BJ (cell line): Measurements from ENCODE around the gene TPD52L1. TPM values are rescaled to one million over a fixed set of nuclear protein-coding genes. Genes with fewer than 3 reads are reported as not detected.

Experiments used
- CTCF ChIA-PET: fragments of 350-600 bp; formaldehyde crosslinking; extraction: SDS; loops from one replicate; lab custom pipeline; 2021; ENCODE audit warnings: antibody characterized with exemption, inconsistent platforms; lab: Yijun Ruan, JAX
- POLR2A ChIA-PET: fragments of 300-600 bp; sonication (Branson Sonifier 250); formaldehyde crosslinking; extraction: SDS; loops from one replicate; lab custom pipeline; 2021; ENCODE audit warnings: antibody characterized with exemption; lab: Charles Lee
- DNase-seq: peaks from one replicate; pipeline ENCODE4 v3.0.0-alpha.2; 2011; ENCODE audit warnings: low read depth
- H3K27me3 ChIP-seq: 2 replicates; pipeline ENCODE4 v1.6.0; 2011; ENCODE audit warnings: low read length; ENCODE audit not compliant: control insufficient read depth, insufficient read depth
- H3K36me3 ChIP-seq: 2 replicates; pipeline ENCODE4 v1.5.1; 2011; ENCODE audit warnings: low read length; ENCODE audit not compliant: control insufficient read depth, insufficient read depth
- H3K4me3 ChIP-seq: 2 replicates; pipeline ENCODE4 v1.5.1; 2011; ENCODE audit warnings: low read depth, mild to moderate bottlenecking, control low read depth, low read length
- polyA plus RNA-seq: library from polyadenylated mRNA; depleted of rRNA; stranded (reverse); fragments of >200 nt; gene quantifications from 2 replicates; pipeline ENCODE4 v1.2.3, GENCODE V29; 2011
- TF ChIP-seq, protein P1 (sequence below): IDR thresholded peaks from 2 replicates; pipeline ENCODE4 v1.5.1; 2011; ENCODE audit warnings: low read depth, mild to moderate bottlenecking, control low read depth, inconsistent platforms, low read length, moderate library complexity; ENCODE audit not compliant: insufficient read depth

TPD52L1 gene
- polyA plus RNA-seq, 1 experiment = 163 TPM

DNA sequence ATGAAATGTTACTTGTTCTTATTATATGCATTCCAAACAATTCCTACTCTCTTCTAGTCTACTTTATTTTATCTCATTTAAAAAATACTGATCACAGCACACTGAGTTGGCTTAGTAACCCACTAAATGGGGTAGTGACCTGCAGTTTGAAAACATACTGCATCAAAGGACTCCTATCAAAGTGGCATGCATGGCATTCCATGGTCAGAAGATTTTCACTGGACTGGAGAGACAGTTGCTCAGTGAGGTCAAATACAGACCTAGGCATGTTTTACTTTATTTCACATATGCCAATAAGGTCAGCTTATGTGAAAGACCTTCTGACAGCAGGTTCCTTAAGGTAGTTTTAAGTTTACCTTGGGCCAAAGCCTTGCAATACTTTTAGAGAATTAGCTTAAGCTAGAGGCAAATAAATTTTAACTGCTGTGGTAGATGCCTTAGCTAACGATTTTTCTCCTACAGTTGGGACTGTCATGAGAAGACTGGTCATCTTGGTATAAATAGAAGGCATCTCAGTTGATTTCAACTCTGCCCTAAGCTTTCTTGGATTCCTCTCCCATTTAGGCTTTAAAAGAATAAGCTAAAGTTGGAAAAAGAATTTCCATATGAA is 35.1 kb downstream of the TPD52L1 start:
- no peak overlapping the region for H3K4me3 ChIP-seq
- H3K36me3 ChIP-seq = no peaks in the 10 kb centered on the region
- TF ChIP-seq, protein P1, sequence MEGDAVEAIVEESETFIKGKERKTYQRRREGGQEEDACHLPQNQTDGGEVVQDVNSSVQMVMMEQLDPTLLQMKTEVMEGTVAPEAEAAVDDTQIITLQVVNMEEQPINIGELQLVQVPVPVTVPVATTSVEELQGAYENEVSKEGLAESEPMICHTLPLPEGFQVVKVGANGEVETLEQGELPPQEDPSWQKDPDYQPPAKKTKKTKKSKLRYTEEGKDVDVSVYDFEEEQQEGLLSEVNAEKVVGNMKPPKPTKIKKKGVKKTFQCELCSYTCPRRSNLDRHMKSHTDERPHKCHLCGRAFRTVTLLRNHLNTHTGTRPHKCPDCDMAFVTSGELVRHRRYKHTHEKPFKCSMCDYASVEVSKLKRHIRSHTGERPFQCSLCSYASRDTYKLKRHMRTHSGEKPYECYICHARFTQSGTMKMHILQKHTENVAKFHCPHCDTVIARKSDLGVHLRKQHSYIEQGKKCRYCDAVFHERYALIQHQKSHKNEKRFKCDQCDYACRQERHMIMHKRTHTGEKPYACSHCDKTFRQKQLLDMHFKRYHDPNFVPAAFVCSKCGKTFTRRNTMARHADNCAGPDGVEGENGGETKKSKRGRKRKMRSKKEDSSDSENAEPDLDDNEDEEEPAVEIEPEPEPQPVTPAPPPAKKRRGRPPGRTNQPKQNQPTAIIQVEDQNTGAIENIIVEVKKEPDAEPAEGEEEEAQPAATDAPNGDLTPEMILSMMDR = no peak
- no peaks in the 10 kb centered on the region for H3K27me3 ChIP-seq
- POLR2A ChIA-PET = interaction anchor here (0.6 kb wide), 1 partner anchor 610 kb away, joined by 3 read pairs; no protein-coding TSS in a partner anchor
- DNase-seq = no peak
- CTCF ChIA-PET = interaction anchor here (1.0 to 1.6 kb wide), 3 partner anchors 23 to 35 kb away, joined by 3 to 4 read pairs (median 3); partner anchors contain the start of gene TPD52L1

DNA sequence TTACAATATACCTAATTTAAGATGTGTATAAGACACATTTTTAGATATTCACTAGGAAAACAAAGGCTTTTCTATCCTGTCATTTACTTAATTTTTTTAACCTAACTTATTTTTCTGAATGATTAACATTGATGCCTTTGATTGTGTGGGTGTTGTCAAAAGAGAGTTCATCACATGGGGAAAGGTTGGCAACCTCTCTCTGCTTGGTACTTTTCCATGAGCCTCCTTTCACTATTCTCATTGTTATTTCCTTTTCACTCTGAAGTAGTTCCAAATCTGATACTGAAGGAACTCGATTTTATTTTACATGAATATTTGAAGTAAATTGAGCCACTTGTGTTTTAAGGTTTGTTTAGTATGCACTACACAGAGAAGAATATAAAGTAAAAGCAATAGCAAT is 35.9 kb downstream of the TPD52L1 start:
- DNase-seq = no peak
- TF ChIP-seq, protein P1 = no peak
- H3K27me3 ChIP-seq = no peaks in the 10 kb centered on the region
- CTCF ChIA-PET = interaction anchor here (1.0 to 3.5 kb wide), 3 partner anchors 9 to 35 kb away, joined by 3 to 15 read pairs (median 3); no protein-coding TSS in a partner anchor
- POLR2A ChIA-PET = no interaction called here
- no peaks in the 10 kb centered on the region for H3K36me3 ChIP-seq
- no peak overlapping the region for H3K4me3 ChIP-seq

- CTCF ChIA-PET = interaction anchor here (1.0 to 3.5 kb wide), 3 partner anchors 8 to 36 kb away, joined by 3 to 15 read pairs (median 3); no protein-coding TSS in a partner anchor
Measured at GRCh38 chr6:125190667-125191066, 37.1 kb downstream of the TPD52L1 start.

DNA sequence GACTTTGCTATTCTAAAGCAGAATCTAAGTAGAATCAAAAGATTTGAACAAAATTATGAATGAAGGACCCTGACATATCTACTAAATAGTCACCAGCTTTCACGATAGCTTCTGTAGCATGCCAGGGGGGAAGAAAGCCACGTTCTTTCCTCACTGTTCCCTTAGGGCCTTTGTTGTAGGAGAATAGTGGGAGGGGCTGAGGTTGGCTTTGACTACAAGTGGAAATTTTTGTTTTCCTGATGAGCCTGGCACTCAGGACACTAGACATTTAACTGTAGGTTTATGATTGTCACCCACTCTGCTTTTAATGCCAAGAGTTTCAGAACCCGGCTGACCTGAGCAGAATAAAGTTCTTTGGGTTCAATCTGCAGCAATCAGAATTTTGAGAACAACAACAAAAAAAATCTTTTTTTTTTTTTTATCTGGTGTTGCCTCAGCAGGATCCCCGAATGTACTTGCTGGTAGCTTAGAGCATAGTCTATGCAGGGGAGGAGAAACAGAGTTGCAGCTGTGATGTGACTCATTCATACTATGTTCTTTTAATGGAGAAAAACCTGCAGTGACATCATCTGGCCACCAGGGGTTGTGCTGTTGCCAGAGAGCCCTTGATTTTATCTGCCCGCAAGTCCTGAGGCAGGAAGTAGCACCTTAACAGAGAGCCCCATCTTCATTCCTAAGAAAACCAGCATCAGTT is 38.5 kb downstream of the TPD52L1 start:
- no peak overlapping the region for H3K4me3 ChIP-seq
- ChIA-PET CTCF (interaction anchor here (0.6 to 3.5 kb wide), 19 partner anchors 9 to 118 kb away, joined by 3 to 15 read pairs (median 4); partner anchors contain the start of genes HDDC2 and TPD52L1), POLR2A (interaction anchor here (0.6 kb wide), 1 partner anchor 14 kb away, joined by 3 read pairs; no protein-coding TSS in a partner anchor)
- no peak for DNase-seq
- no peaks in the 10 kb centered on the region for H3K27me3 ChIP-seq
- H3K36me3 ChIP-seq = no peaks in the 10 kb centered on the region
- TF ChIP-seq, protein P1 = peak; percentile 67

More at GRCh38 chr6:125190667-125191066, 37.1 kb downstream of the TPD52L1 start:
- Histone ChIP-seq H3K27me3 (no peaks in the 10 kb centered on the region), H3K4me3 (no peak overlapping the region), H3K36me3 (no peaks in the 10 kb centered on the region)
- no peak for DNase-seq
- POLR2A ChIA-PET = no interaction called here
- TF ChIP-seq, protein P1 = no peak

GRCh38 chr6:125192610-125192930 is 39.0 kb downstream of the TPD52L1 start:
- TF ChIP-seq, protein P1 = no peak
- ChIA-PET POLR2A (no interaction called here), CTCF (interaction anchor here (0.7 to 3.5 kb wide), 17 partner anchors 8 to 118 kb away, joined by 3 to 15 read pairs (median 4); partner anchors contain the start of genes HDDC2 and TPD52L1)
- no peak for DNase-seq
- Histone ChIP-seq H3K4me3 (no peak overlapping the region), H3K27me3 (no peaks in the 10 kb centered on the region), H3K36me3 (no peaks in the 10 kb centered on the region)
